ENCODE measurements around the gene SAMD4A. TPM values are rescaled to one million over a fixed set of nuclear protein-coding genes. Genes with fewer than 3 reads are reported as not detected.

SAMD4A gene
- total RNA-seq, 1 donor from 2014 or later: 30.6 TPM

GRCh38 chr14:54713379-54713778 is 146.5 kb downstream of the SAMD4A start:
- Histone ChIP-seq H3K27ac (peak overlapping the region; percentile 60), H3K27me3 (ENCODE audit: low read depth) (no peaks in the 10 kb centered on the region), H3K4me1 (peaks cover 35% of the 10 kb centered on the region), H3K9me3 (no peaks in the 10 kb centered on the region), H3K4me3 (no peak overlapping the region), H3K36me3 (no peaks in the 10 kb centered on the region)
- no peak for ATAC-seq
- intact Hi-C loops (cut with DNase I): no loop called here
- DNase-seq: no peak
- TF ChIP-seq, protein P1, sequence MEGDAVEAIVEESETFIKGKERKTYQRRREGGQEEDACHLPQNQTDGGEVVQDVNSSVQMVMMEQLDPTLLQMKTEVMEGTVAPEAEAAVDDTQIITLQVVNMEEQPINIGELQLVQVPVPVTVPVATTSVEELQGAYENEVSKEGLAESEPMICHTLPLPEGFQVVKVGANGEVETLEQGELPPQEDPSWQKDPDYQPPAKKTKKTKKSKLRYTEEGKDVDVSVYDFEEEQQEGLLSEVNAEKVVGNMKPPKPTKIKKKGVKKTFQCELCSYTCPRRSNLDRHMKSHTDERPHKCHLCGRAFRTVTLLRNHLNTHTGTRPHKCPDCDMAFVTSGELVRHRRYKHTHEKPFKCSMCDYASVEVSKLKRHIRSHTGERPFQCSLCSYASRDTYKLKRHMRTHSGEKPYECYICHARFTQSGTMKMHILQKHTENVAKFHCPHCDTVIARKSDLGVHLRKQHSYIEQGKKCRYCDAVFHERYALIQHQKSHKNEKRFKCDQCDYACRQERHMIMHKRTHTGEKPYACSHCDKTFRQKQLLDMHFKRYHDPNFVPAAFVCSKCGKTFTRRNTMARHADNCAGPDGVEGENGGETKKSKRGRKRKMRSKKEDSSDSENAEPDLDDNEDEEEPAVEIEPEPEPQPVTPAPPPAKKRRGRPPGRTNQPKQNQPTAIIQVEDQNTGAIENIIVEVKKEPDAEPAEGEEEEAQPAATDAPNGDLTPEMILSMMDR (IDR thresholded peaks at IDR 0.05): no peak

- no peak for DNase-seq
- no peak for ATAC-seq
- Histone ChIP-seq H3K36me3 (no peaks in the 10 kb centered on the region), H3K4me1 (peaks cover 41% of the 10 kb centered on the region), H3K27me3 (ENCODE audit: low read depth) (no peaks in the 10 kb centered on the region), H3K9me3 (no peaks in the 10 kb centered on the region), H3K4me3 (no peak overlapping the region), H3K27ac (no peak overlapping the region)
- intact Hi-C loops (cut with DNase I): no loop called here
- TF ChIP-seq, protein P1 (IDR thresholded peaks at IDR 0.05): no peak
Observed at GRCh38 chr14:54715239-54715638, 148.3 kb downstream of the SAMD4A start.

DNA sequence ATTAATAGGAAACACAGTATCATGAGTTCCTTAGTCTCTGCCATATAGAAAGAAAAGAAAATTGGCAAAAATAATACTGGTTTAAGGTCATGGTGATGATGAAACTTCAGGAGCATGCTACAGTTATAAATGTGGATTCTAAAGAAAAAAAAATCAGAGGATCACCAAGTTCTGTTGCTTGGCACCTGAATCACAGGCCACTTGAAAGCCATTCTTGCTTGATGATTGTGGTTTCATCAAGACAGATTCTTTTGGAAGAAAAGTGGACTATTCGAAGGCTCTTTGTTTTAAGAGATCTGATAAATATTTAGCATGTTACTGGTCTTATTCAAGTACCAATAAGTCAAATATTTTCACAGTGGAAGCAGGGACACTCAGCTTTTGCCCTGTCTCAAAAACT is 148.9 kb downstream of the SAMD4A start:
- intact Hi-C loops (cut with DNase I): no loop called here
- TF ChIP-seq, protein P1 (IDR thresholded peaks at IDR 0.05): no peak
- H3K27ac ChIP-seq: no peak overlapping the region
- DNase-seq: no peak
- no peaks in the 10 kb centered on the region for H3K36me3 ChIP-seq
- no peaks in the 10 kb centered on the region for H3K27me3 ChIP-seq (ENCODE audit: low read depth)
- no peak overlapping the region for H3K4me3 ChIP-seq
- peaks cover 41% of the 10 kb centered on the region for H3K4me1 ChIP-seq
- no peaks in the 10 kb centered on the region for H3K9me3 ChIP-seq
- ATAC-seq: no peak

- TF ChIP-seq, protein P1 (IDR thresholded peaks at IDR 0.05): no peak
- DNase-seq (no peak), ATAC-seq (no peak)
- peaks cover 34% of the 10 kb centered on the region for H3K4me1 ChIP-seq
- H3K27ac ChIP-seq: no peak overlapping the region
- no peaks in the 10 kb centered on the region for H3K36me3 ChIP-seq
- no peaks in the 10 kb centered on the region for H3K27me3 ChIP-seq (ENCODE audit: low read depth)
- no peak overlapping the region for H3K4me3 ChIP-seq
- intact Hi-C loops (cut with DNase I): no loop called here
- H3K9me3 ChIP-seq: no peaks in the 10 kb centered on the region
Observed at GRCh38 chr14:54716862-54717261, 149.9 kb downstream of the SAMD4A start.

DNA sequence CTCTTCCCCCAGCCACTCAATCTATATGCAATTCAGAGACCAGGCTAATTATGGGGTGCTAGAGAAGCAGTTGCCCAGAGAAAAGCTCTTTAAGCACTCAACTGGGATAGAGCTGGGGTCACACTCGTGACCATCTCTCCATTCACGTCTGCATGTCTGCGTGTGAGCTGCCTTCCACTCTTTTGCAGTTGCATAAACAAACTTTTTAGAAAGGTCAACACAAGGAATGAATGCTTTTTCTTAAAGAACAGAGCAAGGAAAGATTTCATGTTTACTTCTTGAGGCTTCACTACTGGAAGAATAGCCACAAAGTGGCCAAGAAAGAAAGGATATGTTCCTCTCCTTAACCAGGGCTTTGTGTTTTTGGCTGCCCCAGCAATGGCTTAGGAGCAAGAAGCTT is 151.1 kb downstream of the SAMD4A start:
- Histone ChIP-seq H3K4me3 (no peak overlapping the region), H3K27me3 (ENCODE audit: low read depth) (no peaks in the 10 kb centered on the region), H3K36me3 (no peaks in the 10 kb centered on the region), H3K9me3 (no peaks in the 10 kb centered on the region), H3K4me1 (peaks cover 22% of the 10 kb centered on the region), H3K27ac (no peak overlapping the region)
- intact Hi-C loops (cut with DNase I): no loop called here
- DNase-seq (no peak), ATAC-seq (no peak)
- TF ChIP-seq, protein P1 (IDR thresholded peaks at IDR 0.05): no peak

DNA sequence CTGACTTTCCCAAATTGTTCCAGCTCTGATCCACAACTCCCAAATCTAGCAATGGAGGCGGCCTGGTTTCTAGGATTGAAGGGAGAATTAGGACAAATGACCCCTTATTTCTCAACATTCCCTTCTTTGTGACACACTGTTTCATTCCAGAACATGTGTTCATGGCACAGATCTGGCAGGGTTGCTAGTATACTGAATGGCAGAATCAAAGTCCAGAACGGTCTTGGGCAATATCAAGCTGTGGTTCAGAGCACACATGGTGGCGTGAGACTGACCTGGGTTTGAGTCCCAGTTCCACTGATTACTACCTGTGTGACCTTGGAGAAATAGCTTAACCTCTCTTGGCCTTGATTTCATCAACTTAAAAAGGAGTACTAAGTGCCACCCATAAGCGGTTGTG is 152.5 kb downstream of the SAMD4A start:
- DNase-seq (no peak), ATAC-seq (no peak)
- intact Hi-C loops (cut with DNase I): no loop called here
- no peaks in the 10 kb centered on the region for H3K27me3 ChIP-seq (ENCODE audit: low read depth)
- H3K4me1 ChIP-seq: peaks cover 12% of the 10 kb centered on the region
- no peak overlapping the region for H3K27ac ChIP-seq
- no peak overlapping the region for H3K4me3 ChIP-seq
- TF ChIP-seq, protein P1 (IDR thresholded peaks at IDR 0.05): no peak
- H3K36me3 ChIP-seq: no peaks in the 10 kb centered on the region
- H3K9me3 ChIP-seq: no peaks in the 10 kb centered on the region

All from lower lobe of right lung (tissue), 2 donors.